Measurements from ENCODE around the gene DPY19L3. TPM values are rescaled to one million over a fixed set of nuclear protein-coding genes. Genes with fewer than 3 reads are reported as not detected.

DPY19L3 gene
- total and polyA plus RNA-seq, 4 experiments from 2014 or later = 0.64 to 17.9 (median 9.8) TPM

- ChIA-PET POLR2A (ENCODE audit: partially characterized antibody) (no interaction called here), CTCF (ENCODE audit: partially characterized antibody) (no interaction called here)
- no peaks in the 10 kb centered on the region for H3K9me3 Mint-ChIP-seq
- H3K4me3 Mint-ChIP-seq = peak overlapping the region; percentile 10 to 72 (median 52)
- H3K27me3 Mint-ChIP-seq = no peaks in the 10 kb centered on the region
- H3K27ac Mint-ChIP-seq = peak overlapping the region in 6 of 7 donors; percentile 6 to 69 (median 40)
- Histone ChIP-seq H3K27ac (ENCODE audit: low read depth, low read length) (no peak overlapping the region), H3K27me3 (ENCODE audit: insufficient read depth, low read length) (no peaks in the 10 kb centered on the region), H3K9me3 (ENCODE audit: control insufficient read depth in 1 of 2, low read length in 2 of 2) (no peaks in the 10 kb centered on the region), H3K4me3 (ENCODE audit: low read length in 2 of 2) (peak overlapping the region in 1 of 2 donors; percentile 12), H3K4me1 (ENCODE audit: insufficient read depth, low read length) (peaks cover 13% of the 10 kb centered on the region), H3K36me3 (ENCODE audit: insufficient read depth, low read length) (no peaks in the 10 kb centered on the region)
- peaks cover 0 to 19% of the 10 kb centered on the region in 2 donors for H3K36me3 Mint-ChIP-seq
- H3K4me1 Mint-ChIP-seq = peaks cover 15 to 21% (median 19%) of the 10 kb centered on the region in 4 donors
- intact Hi-C loops (cut with micrococcal nuclease) = no loop called here
- peak in 1 of 5 donors; percentile 8 for DNase-seq
These were observed 53.0 kb downstream of the DPY19L3 start for GRCh38 chr19:32458500-32459123.

DNA sequence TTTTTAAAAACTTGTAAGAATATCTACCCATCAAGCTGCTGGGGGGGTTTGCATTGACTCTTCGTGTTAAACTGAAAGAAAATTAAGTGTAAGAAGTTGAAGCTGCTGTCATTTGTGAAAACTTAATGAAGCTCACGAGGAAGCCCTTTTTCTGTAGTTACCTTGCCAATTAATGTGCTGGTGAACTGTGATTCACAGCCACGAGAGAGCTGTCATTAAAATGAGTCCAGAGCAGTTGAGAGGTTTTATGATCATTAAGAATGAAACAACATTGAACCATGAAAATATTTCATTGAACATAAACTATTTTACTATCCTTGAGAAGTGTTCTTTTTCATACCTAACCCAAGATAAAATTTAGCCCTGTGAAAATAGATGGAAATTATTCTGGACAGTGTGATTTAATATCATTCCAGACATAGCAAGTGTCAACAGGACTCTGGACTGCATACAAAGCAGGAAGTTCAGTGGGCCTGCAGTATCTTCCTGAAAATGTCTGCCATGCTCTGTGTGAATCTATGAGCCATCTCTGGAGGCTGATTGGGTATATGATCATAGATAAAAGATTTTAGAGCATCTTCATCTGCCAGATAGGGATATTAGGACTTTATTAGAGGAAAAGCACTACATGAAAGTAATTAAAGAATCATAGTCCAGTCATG lies 53.8 kb downstream of the DPY19L3 start:
- no peaks in the 10 kb centered on the region for H3K27me3 ChIP-seq (ENCODE audit: insufficient read depth, low read length)
- peaks cover 13% of the 10 kb centered on the region for H3K4me1 ChIP-seq (ENCODE audit: insufficient read depth, low read length)
- DNase-seq = no peak
- POLR2A ChIA-PET (ENCODE audit: partially characterized antibody) = no interaction called here
- H3K4me3 Mint-ChIP-seq = peak overlapping the region in 3 of 8 donors; percentile 4 to 64 (median 53)
- peaks cover 0 to 21% of the 10 kb centered on the region in 2 donors for H3K36me3 Mint-ChIP-seq
- intact Hi-C loops (cut with micrococcal nuclease) = no loop called here
- H3K27ac ChIP-seq (ENCODE audit: low read depth, low read length) = no peak overlapping the region
- no peaks in the 10 kb centered on the region for H3K27me3 Mint-ChIP-seq
- H3K36me3 ChIP-seq (ENCODE audit: insufficient read depth, low read length) = no peaks in the 10 kb centered on the region
- H3K4me3 ChIP-seq (ENCODE audit: low read length in 2 of 2) = no peak overlapping the region
- peak overlapping the region in 6 of 7 donors; percentile 17 to 69 (median 54) for H3K27ac Mint-ChIP-seq
- H3K9me3 ChIP-seq (ENCODE audit: control insufficient read depth in 1 of 2, low read length in 2 of 2) = no peaks in the 10 kb centered on the region
- no peaks in the 10 kb centered on the region for H3K9me3 Mint-ChIP-seq
- peaks cover 15 to 21% (median 19%) of the 10 kb centered on the region in 4 donors for H3K4me1 Mint-ChIP-seq
- CTCF ChIA-PET (ENCODE audit: partially characterized antibody) = no interaction called here

- Histone ChIP-seq H3K27me3 (ENCODE audit: insufficient read depth, low read length) (no peaks in the 10 kb centered on the region), H3K4me3 (ENCODE audit: low read length in 2 of 2) (no peak overlapping the region), H3K36me3 (ENCODE audit: insufficient read depth, low read length) (no peaks in the 10 kb centered on the region), H3K4me1 (ENCODE audit: insufficient read depth, low read length) (peaks cover 13% of the 10 kb centered on the region), H3K9me3 (ENCODE audit: control insufficient read depth in 1 of 2, low read length in 2 of 2) (no peaks in the 10 kb centered on the region), H3K27ac (ENCODE audit: low read depth, low read length) (no peak overlapping the region)
- intact Hi-C loops (cut with micrococcal nuclease) = no loop called here
- no peaks in the 10 kb centered on the region for H3K9me3 Mint-ChIP-seq
- no peak overlapping the region for H3K27ac Mint-ChIP-seq
- ChIA-PET CTCF (ENCODE audit: partially characterized antibody) (no interaction called here), POLR2A (ENCODE audit: partially characterized antibody) (no interaction called here)
- H3K36me3 Mint-ChIP-seq = peaks cover 0 to 21% of the 10 kb centered on the region in 2 donors
- DNase-seq = no peak
- peaks cover 15 to 21% (median 19%) of the 10 kb centered on the region in 4 donors for H3K4me1 Mint-ChIP-seq
- H3K27me3 Mint-ChIP-seq = no peaks in the 10 kb centered on the region
- no peak overlapping the region for H3K4me3 Mint-ChIP-seq
These were observed 54.9 kb downstream of the DPY19L3 start for GRCh38 chr19:32460476-32460875.

- DNase-seq = no peak
- intact Hi-C loops (cut with micrococcal nuclease) = loop anchor here (1.0 kb wide), 1 partner anchor 106 kb away; no protein-coding TSS in a partner anchor
These were observed 58.7 kb downstream of the DPY19L3 start for GRCh38 chr19:32464279-32464678.

DNA sequence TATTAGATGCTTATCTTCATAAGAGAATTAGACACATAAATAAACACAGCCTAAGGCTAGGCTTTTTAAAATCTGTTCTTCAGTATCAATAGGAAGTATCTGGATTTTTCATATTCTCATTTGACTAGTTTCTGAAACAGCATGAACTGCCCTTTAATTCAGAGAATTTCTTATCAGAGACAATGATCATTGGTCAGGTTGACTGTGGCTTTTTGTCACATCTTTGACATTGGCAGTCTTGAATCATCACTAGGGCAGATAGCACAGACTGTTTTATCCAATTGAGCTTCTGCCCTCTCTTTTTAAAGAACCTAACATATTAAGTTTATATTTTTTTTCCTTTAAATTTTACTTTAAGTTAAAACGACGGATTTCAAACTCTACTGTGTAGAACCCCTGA lies 59.6 kb downstream of the DPY19L3 start:
- Histone ChIP-seq H3K27me3 (ENCODE audit: insufficient read depth, low read length) (no peaks in the 10 kb centered on the region), H3K4me3 (ENCODE audit: low read length in 2 of 2) (no peak overlapping the region), H3K9me3 (ENCODE audit: control insufficient read depth in 1 of 2, low read length in 2 of 2) (no peaks in the 10 kb centered on the region), H3K36me3 (ENCODE audit: insufficient read depth, low read length) (no peaks in the 10 kb centered on the region), H3K4me1 (ENCODE audit: insufficient read depth, low read length) (no peaks in the 10 kb centered on the region), H3K27ac (ENCODE audit: low read depth, low read length) (no peak overlapping the region)
- ChIA-PET POLR2A (ENCODE audit: partially characterized antibody) (no interaction called here), CTCF (ENCODE audit: partially characterized antibody) (interaction anchor here (1.1 to 2.7 kb wide), 3 partner anchors 9 to 104 kb away, joined by 3 to 12 read pairs (median 3); no protein-coding TSS in a partner anchor)
- Mint-ChIP-seq H3K4me3 (no peak overlapping the region), H3K27ac (no peak overlapping the region), H3K36me3 (peaks cover 0 to 10% of the 10 kb centered on the region in 2 donors), H3K9me3 (no peaks in the 10 kb centered on the region), H3K4me1 (no peaks in the 10 kb centered on the region), H3K27me3 (no peaks in the 10 kb centered on the region)
- DNase-seq = no peak
- intact Hi-C loops (cut with micrococcal nuclease) = no loop called here

More at GRCh38 chr19:32464279-32464678, 58.7 kb downstream of the DPY19L3 start:
- Mint-ChIP-seq H3K36me3 (peaks cover 0 to 4% of the 10 kb centered on the region in 2 donors), H3K27ac (no peak overlapping the region), H3K9me3 (no peaks in the 10 kb centered on the region), H3K4me3 (no peak overlapping the region), H3K27me3 (no peaks in the 10 kb centered on the region), H3K4me1 (peaks cover 4 to 5% (median 5%) of the 10 kb centered on the region in 4 donors)
- ChIA-PET POLR2A (ENCODE audit: partially characterized antibody) (no interaction called here), CTCF (ENCODE audit: partially characterized antibody) (interaction anchor here (1.0 to 2.7 kb wide), 4 partner anchors 9 to 107 kb away, joined by 3 to 12 read pairs (median 4); no protein-coding TSS in a partner anchor)
- H3K4me3 ChIP-seq (ENCODE audit: low read length in 2 of 2) = no peak overlapping the region
- H3K36me3 ChIP-seq (ENCODE audit: insufficient read depth, low read length) = no peaks in the 10 kb centered on the region
- peaks cover 1% of the 10 kb centered on the region for H3K4me1 ChIP-seq (ENCODE audit: insufficient read depth, low read length)
- no peaks in the 10 kb centered on the region for H3K27me3 ChIP-seq (ENCODE audit: insufficient read depth, low read length)
- H3K9me3 ChIP-seq (ENCODE audit: control insufficient read depth in 1 of 2, low read length in 2 of 2) = no peaks in the 10 kb centered on the region
- H3K27ac ChIP-seq (ENCODE audit: low read depth, low read length) = no peak overlapping the region

DNA sequence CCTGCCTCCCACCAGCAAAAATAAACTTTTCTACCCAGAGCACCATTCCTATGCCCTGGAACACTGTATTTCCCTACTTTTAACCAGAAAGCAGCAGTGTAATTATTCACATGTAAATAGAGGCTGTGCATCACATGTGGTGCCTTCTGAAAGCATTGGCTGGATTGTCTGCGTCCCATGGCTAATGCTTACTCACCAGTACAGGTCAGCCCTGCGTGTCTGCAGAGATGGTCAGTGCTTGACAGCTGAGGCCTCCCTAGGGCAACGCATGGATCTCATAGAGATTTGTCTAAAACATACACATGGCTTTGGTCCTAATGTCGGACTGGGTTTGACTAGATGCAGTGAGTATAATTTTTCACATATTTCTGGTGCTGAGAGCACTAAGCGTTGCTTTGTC lies 64.2 kb downstream of the DPY19L3 start:
- Mint-ChIP-seq H3K36me3 (peaks cover 0 to 6% of the 10 kb centered on the region in 2 donors), H3K4me3 (no peak overlapping the region)
- CTCF ChIA-PET (ENCODE audit: partially characterized antibody) = no interaction called here

GRCh38 chr19:32471095-32471494 lies 65.5 kb downstream of the DPY19L3 start:
- H3K36me3 ChIP-seq (ENCODE audit: insufficient read depth, low read length) = no peaks in the 10 kb centered on the region
- no peaks in the 10 kb centered on the region for H3K9me3 ChIP-seq (ENCODE audit: control insufficient read depth in 1 of 2, low read length in 2 of 2)
- POLR2A ChIA-PET (ENCODE audit: partially characterized antibody) = no interaction called here
- H3K27me3 Mint-ChIP-seq = no peaks in the 10 kb centered on the region
- H3K9me3 Mint-ChIP-seq = no peaks in the 10 kb centered on the region
- H3K27ac ChIP-seq (ENCODE audit: low read depth, low read length) = no peak overlapping the region
- no peaks in the 10 kb centered on the region for H3K4me1 Mint-ChIP-seq
- no peak overlapping the region for H3K4me3 ChIP-seq (ENCODE audit: low read length in 2 of 2)
- DNase-seq = no peak
- peaks cover 0 to 6% of the 10 kb centered on the region in 2 donors for H3K36me3 Mint-ChIP-seq
- H3K27ac Mint-ChIP-seq = no peak overlapping the region
- H3K4me1 ChIP-seq (ENCODE audit: insufficient read depth, low read length) = no peaks in the 10 kb centered on the region
- H3K27me3 ChIP-seq (ENCODE audit: insufficient read depth, low read length) = no peaks in the 10 kb centered on the region
- intact Hi-C loops (cut with micrococcal nuclease) = no loop called here
- no peak overlapping the region for H3K4me3 Mint-ChIP-seq
- CTCF ChIA-PET (ENCODE audit: partially characterized antibody) = no interaction called here

More for the DNA sequence above, 64.2 kb downstream of the DPY19L3 start:
- Histone ChIP-seq H3K4me1 (ENCODE audit: insufficient read depth, low read length) (no peaks in the 10 kb centered on the region), H3K4me3 (ENCODE audit: low read length in 2 of 2) (no peak overlapping the region), H3K9me3 (ENCODE audit: control insufficient read depth in 1 of 2, low read length in 2 of 2) (no peaks in the 10 kb centered on the region), H3K27ac (ENCODE audit: low read depth, low read length) (no peak overlapping the region), H3K27me3 (ENCODE audit: insufficient read depth, low read length) (no peaks in the 10 kb centered on the region), H3K36me3 (ENCODE audit: insufficient read depth, low read length) (no peaks in the 10 kb centered on the region)
- intact Hi-C loops (cut with micrococcal nuclease) = no loop called here
- no peak for DNase-seq
- H3K27ac Mint-ChIP-seq = no peak overlapping the region
- no peaks in the 10 kb centered on the region for H3K9me3 Mint-ChIP-seq
- H3K4me1 Mint-ChIP-seq = no peaks in the 10 kb centered on the region
- H3K27me3 Mint-ChIP-seq = no peaks in the 10 kb centered on the region
- POLR2A ChIA-PET (ENCODE audit: partially characterized antibody) = no interaction called here
